ENCODE data around the gene TTC9B. TPM values are rescaled to one million over a fixed set of nuclear protein-coding genes. Genes with fewer than 3 reads are reported as not detected.
"Not testable (repeated sequence)": the region's sequence is repeated elsewhere in the genome, so short reads cannot be mapped to it uniquely, and the experiment has no call there.

The TTC9B gene
- polyA plus RNA-seq, 3 donors = 0.10 to 0.34 TPM; not detected in 1

DNA sequence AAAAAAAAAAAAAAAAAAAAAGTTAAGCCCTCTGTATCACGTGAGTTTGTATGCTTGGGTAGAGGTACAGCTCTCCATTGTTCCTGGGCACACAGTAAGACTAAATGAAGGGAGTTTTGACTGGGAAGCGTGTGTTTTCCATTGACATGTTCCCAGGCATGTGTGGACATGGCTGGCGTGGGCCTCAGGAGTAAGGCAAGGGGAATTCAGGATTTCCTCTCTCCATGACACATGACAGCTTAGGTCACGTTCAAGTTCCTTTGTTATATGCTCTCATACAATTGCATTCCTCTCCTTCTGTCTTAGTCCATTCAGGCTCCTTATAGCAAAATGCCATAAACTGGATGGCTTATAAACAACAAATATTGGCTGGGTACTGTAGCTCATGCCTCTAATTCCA lies 44.1 kb downstream of the TTC9B start:
- no peak for DNase-seq

DNA sequence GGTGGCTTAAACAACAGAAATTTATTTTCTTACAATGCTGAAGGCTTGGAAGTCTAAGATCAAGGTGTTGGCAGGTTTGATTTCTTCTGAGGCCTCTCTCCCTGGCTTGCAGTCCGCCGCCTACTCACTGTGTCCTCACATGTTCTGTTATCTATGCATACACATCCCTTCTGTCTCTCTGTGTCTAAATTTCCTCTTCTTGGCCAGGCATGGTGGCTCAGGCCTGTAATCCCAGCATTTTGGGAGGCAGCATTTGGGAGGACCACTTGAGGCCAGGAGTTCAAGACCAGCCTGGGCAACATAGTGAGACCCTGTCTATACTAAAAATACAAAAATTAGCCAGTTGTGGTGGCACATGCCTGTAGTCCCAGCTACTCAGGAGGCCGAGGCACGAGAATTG lies 46.9 kb downstream of the TTC9B start:
- not testable (repeated sequence) for DNase-seq

DNA sequence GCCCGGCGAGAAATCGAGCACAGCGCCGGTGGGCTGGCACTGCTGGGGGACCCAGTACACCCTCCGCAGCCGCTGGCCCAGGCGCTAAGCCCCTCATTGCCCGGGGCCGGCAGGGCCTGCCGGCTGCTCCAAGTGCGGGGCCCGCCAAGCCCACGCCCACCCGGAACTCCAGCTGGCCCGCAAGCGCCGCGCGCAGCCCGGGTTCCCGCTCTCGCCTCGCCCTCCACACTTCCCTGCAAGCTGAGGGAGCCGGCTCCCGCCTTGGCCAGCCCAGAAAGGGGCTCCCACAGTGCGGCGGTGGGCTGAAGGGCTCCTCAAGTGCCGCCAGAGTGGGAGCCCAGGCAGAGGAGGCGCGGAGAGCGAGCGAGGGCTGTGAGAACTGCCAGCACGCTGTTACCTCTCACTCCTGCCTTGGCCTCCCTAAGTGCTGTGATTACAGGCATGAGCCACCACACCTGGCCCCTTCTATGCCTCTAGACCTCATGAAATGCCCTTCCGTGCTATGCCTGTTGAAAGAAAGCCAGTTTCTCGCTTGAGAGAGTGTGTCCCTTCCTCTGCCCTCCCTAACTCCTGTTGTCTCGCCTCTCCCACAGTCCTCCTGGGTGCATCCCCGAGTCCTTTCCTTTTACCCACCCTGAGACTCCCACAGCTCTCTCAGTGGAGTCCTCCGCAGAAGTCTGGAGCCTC lies 47.7 kb downstream of the TTC9B start:
- DNase-seq = not testable (repeated sequence)

DNA sequence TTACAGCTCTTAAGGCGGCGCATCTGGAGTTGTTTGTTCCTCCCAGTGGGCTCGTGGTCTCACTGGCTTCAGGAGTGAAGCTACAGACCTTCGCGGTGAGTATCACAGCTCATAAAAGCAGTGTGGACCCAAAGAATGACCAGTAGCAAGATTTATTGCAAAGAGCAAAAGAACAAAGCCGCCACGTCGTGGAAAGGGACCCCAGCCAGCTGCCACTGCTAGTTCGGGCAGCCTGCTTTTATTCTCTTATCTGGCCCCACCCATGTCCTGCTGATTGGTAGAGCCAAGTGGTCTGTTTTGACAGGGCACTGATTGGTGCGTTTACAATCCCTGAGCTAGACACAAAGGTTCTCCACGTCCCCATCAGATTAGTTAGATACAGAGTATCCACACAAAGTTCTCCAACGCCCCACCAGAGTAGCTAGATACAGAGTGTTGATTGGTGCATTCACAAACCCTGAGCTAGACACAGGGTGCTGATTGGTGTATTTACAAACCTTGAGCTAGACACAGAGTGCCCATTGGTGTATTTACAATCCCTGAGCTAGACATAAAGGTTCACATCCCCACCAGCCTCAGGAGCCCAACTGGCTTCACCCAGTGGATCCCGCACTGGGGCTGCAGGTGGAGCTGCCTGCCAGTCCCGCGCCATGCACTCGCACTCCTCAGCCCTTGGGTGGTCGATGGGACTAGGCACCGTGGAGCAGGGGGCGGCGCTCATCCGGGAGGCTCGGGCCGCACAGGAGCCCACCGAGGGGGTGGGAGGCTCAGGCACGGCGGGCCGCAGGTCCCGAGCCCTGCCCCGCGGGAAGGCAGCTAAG lies 48.5 kb downstream of the TTC9B start:
- not testable (repeated sequence) for DNase-seq

Other genes with a start within 250 kb of the TTC9B start
- 100 to 1,000 TPM in 2 of 3 donors, 10 to 100 TPM in 1; 97.1 to 108 (median 103) TPM for gene PSMC4, start 247.2 kb downstream of the TTC9B start, polyA plus RNA-seq (ENCODE audit: insufficient read length in 3 of 3)
- gene ZNF546, start 221.3 kb downstream of the TTC9B start, polyA plus RNA-seq (ENCODE audit: insufficient read length in 3 of 3) = 10 to 100 TPM in 1 of 3 donors, 1 to 10 TPM in 2; 5.3 to 11.2 (median 8.3) TPM
- gene ZNF780B, start 162.2 kb downstream of the TTC9B start, polyA plus RNA-seq (ENCODE audit: insufficient read length in 3 of 3) = 10 to 100 TPM; 19.5 to 42.5 (median 37.3) TPM
- 10 to 100 TPM; 18.0 to 24.4 (median 19.8) TPM for gene ZNF780A, start 127.4 kb downstream of the TTC9B start, polyA plus RNA-seq (ENCODE audit: insufficient read length in 3 of 3)
- 10 to 100 TPM; 16.0 to 19.7 (median 16.8) TPM for gene MAP3K10, start 27.0 kb downstream of the TTC9B start, polyA plus RNA-seq (ENCODE audit: insufficient read length in 3 of 3)
- 1 to 10 TPM; 1.6 to 2.2 (median 1.8) TPM for gene CCNP, start 8.3 kb upstream of the TTC9B start, polyA plus RNA-seq (ENCODE audit: insufficient read length in 3 of 3)
- 100 to 1,000 TPM; 162 to 236 (median 219) TPM for gene AKT2, start 67.0 kb upstream of the TTC9B start, polyA plus RNA-seq (ENCODE audit: insufficient read length in 3 of 3)
- gene C19orf47, start 130.0 kb upstream of the TTC9B start, polyA plus RNA-seq (ENCODE audit: insufficient read length in 3 of 3) = 10 to 100 TPM; 14.1 to 17.6 (median 15.0) TPM
- 100 to 1,000 TPM; 254 to 302 (median 292) TPM for gene PLD3, start 130.3 kb upstream of the TTC9B start, polyA plus RNA-seq (ENCODE audit: insufficient read length in 3 of 3)
- gene HIPK4, start 171.8 kb upstream of the TTC9B start, polyA plus RNA-seq (ENCODE audit: insufficient read length in 3 of 3) = under 1 TPM; 0.09 to 0.19 (median 0.16) TPM
- 10 to 100 TPM; 13.1 to 15.5 (median 14.2) TPM for gene PRX, start 195.0 kb upstream of the TTC9B start, polyA plus RNA-seq (ENCODE audit: insufficient read length in 3 of 3)
- gene SERTAD1, start 207.6 kb upstream of the TTC9B start, polyA plus RNA-seq (ENCODE audit: insufficient read length in 3 of 3) = 10 to 100 TPM in 2 of 3 donors, 1 to 10 TPM in 1; 7.9 to 12.0 (median 10.8) TPM
- gene SERTAD3, start 226.0 kb upstream of the TTC9B start, polyA plus RNA-seq (ENCODE audit: insufficient read length in 3 of 3) = 10 to 100 TPM; 36.5 to 38.6 (median 38.3) TPM
- gene BLVRB, start 247.4 kb upstream of the TTC9B start, polyA plus RNA-seq (ENCODE audit: insufficient read length in 3 of 3) = 10 to 100 TPM; 51.8 to 54.2 (median 52.3) TPM
- gene SPTBN4, start 248.6 kb upstream of the TTC9B start, polyA plus RNA-seq (ENCODE audit: insufficient read length in 3 of 3) = 1 to 10 TPM; 1.4 to 2.0 (median 1.8) TPM